HG02973 (cell line): ENCODE measurements around the gene DOP1A.
A peak's percentile ranks its signal among the peaks of the same experiment; 100 is the strongest.
"Not testable (repeated sequence)": the region's sequence is repeated elsewhere in the genome, so short reads cannot be mapped to it uniquely, and the experiment has no call there.

Experiments used
- ATAC-seq: cut with Tn5 transposase; IDR thresholded peaks from one replicate; pipeline ENCODE4 v1.9.1; 2021; ENCODE audit warnings: moderate library complexity; ENCODE audit not compliant: unreplicated experiment

The DOP1A gene

GRCh38 chr6:83138118-83138722 lies 70.7 kb downstream of the DOP1A start:
- no peak for ATAC-seq

GRCh38 chr6:83138758-83139157 lies 71.3 kb downstream of the DOP1A start:
- no peak for ATAC-seq

- ATAC-seq, result no peak
These were observed 83.6 kb downstream of the DOP1A start for GRCh38 chr6:83151114-83151513.

- no peak for ATAC-seq
These were observed 85.4 kb downstream of the DOP1A start for GRCh38 chr6:83152913-83153312.

- no peak for ATAC-seq
These were observed 86.5 kb downstream of the DOP1A start for GRCh38 chr6:83153883-83154521.

- ATAC-seq, result no peak
These were observed 88.3 kb downstream of the DOP1A start for GRCh38 chr6:83155794-83156193.

GRCh38 chr6:83160167-83160566 lies 92.7 kb downstream of the DOP1A start:
- ATAC-seq, result no peak

- no peak for ATAC-seq
These were observed 100.3 kb downstream of the DOP1A start for GRCh38 chr6:83167726-83168278.

- ATAC-seq, result no peak
These were observed 101.1 kb downstream of the DOP1A start for GRCh38 chr6:83168556-83168955.

- no peak for ATAC-seq
These were observed 101.6 kb downstream of the DOP1A start for GRCh38 chr6:83169106-83169505.

GRCh38 chr6:83169511-83169910 lies 102.0 kb downstream of the DOP1A start:
- no peak for ATAC-seq

GRCh38 chr6:83176246-83176645 lies 108.8 kb downstream of the DOP1A start:
- ATAC-seq, result no peak

GRCh38 chr6:83180426-83180950 lies 113.0 kb downstream of the DOP1A start:
- ATAC-seq, result no peak

GRCh38 chr6:83182114-83182513 lies 114.6 kb downstream of the DOP1A start:
- ATAC-seq, result no peak

GRCh38 chr6:83183082-83183828 lies 115.8 kb downstream of the DOP1A start:
- ATAC-seq, result no peak

GRCh38 chr6:83185096-83185495 lies 117.6 kb downstream of the DOP1A start:
- no peak for ATAC-seq

GRCh38 chr6:83188501-83188900 lies 121.0 kb downstream of the DOP1A start:
- no peak for ATAC-seq

- ATAC-seq, result no peak
These were observed 123.2 kb downstream of the DOP1A start for GRCh38 chr6:83190626-83191025.

GRCh38 chr6:83191974-83192373 lies 124.5 kb downstream of the DOP1A start:
- not testable (repeated sequence) for ATAC-seq

- no peak for ATAC-seq
These were observed 125.0 kb downstream of the DOP1A start for GRCh38 chr6:83192456-83192855.

- ATAC-seq, result peak; percentile 96
These were observed 125.6 kb downstream of the DOP1A start, which contains the start of the genes PGM3 and RWDD2A for GRCh38 chr6:83192871-83193746. TSS of gene PGM3 (minus strand) at chr6:83193265. CDS start at chr6:83191012, 2,253 bp downstream. TSS of gene RWDD2A (plus strand) at chr6:83193357. CDS start at chr6:83194452, 1,095 bp downstream.
